HG03175 (cell line): ENCODE measurements around the gene TMEM240.

Source experiments
- ATAC-seq: cut with Tn5 transposase; IDR thresholded peaks from one replicate; pipeline ENCODE4 v1.9.1; 2021; ENCODE audit warnings: mild to moderate bottlenecking, moderate library complexity; ENCODE audit not compliant: unreplicated experiment

The TMEM240 gene

GRCh38 chr1:1540090-1540817 is at the start of gene TMEM240:
TMEM240 (minus strand) TSS chr1:1540624; CDS start chr1:1540346, 278 bp downstream.
- ATAC-seq, result no peak

GRCh38 chr1:1583347-1584010 is 43.1 kb upstream of the TMEM240 start:
- no peak for ATAC-seq

- ATAC-seq, result no peak
These were observed 42.3 kb upstream of the TMEM240 start for GRCh38 chr1:1582585-1583346.

GRCh38 chr1:1578371-1578940 is 38.0 kb upstream of the TMEM240 start:
- ATAC-seq, result no peak

- ATAC-seq, result no peak
These were observed 37.1 kb upstream of the TMEM240 start for GRCh38 chr1:1577367-1578011.

- peak; percentile 89 for ATAC-seq
These were observed 34.5 kb upstream of the TMEM240 start, which contains the start of gene SSU72 for GRCh38 chr1:1574721-1575537. SSU72 (minus strand) TSS chr1:1574863; CDS start chr1:1574557, 306 bp downstream.

GRCh38 chr1:1573843-1574720 is 33.7 kb upstream of the TMEM240 start:
- ATAC-seq, result peak; percentile 68

- no peak for ATAC-seq
These were observed 28.9 kb upstream of the TMEM240 start for GRCh38 chr1:1569341-1569740.

- ATAC-seq, result no peak
These were observed 27.5 kb upstream of the TMEM240 start for GRCh38 chr1:1567891-1568291.

GRCh38 chr1:1567152-1567875 is 26.9 kb upstream of the TMEM240 start:
- no peak for ATAC-seq

- ATAC-seq, result no peak
These were observed 24.9 kb upstream of the TMEM240 start for GRCh38 chr1:1565340-1565739.

- ATAC-seq, result no peak
These were observed 23.8 kb upstream of the TMEM240 start for GRCh38 chr1:1564268-1564667.

- ATAC-seq, result no peak
These were observed 23.3 kb upstream of the TMEM240 start for GRCh38 chr1:1563688-1564087.

- no peak for ATAC-seq
These were observed 22.3 kb upstream of the TMEM240 start for GRCh38 chr1:1562556-1563195.

GRCh38 chr1:1561801-1562470 is 21.5 kb upstream of the TMEM240 start:
- ATAC-seq, result no peak

- no peak for ATAC-seq
These were observed 19.8 kb upstream of the TMEM240 start for GRCh38 chr1:1560178-1560577.

- no peak for ATAC-seq
These were observed 18.6 kb upstream of the TMEM240 start for GRCh38 chr1:1559066-1559465.
